HT-29 (cell line): Measurements from ENCODE around the gene AQP5. TPM values are rescaled to one million over a fixed set of nuclear protein-coding genes. Genes with fewer than 3 reads are reported as not detected.
"Not testable (repeated sequence)": the region's sequence is repeated elsewhere in the genome, so short reads cannot be mapped to it uniquely, and the experiment has no call there.

Experiments used
- DNase-seq: peaks from one replicate; pipeline ENCODE4 v3.0.0-alpha.2; 2015; ENCODE audit warnings: low spot score
- total RNA-seq: library from RNA; depleted of rRNA; stranded (reverse); fragments of >200 nt; shearing (Covaris generic); gene quantifications from 2 replicates; pipeline ENCODE4 v1.2.3, GENCODE V29; 2014

AQP5 gene
- total RNA-seq, 1 experiment from 2014 or later = 110 TPM

DNA sequence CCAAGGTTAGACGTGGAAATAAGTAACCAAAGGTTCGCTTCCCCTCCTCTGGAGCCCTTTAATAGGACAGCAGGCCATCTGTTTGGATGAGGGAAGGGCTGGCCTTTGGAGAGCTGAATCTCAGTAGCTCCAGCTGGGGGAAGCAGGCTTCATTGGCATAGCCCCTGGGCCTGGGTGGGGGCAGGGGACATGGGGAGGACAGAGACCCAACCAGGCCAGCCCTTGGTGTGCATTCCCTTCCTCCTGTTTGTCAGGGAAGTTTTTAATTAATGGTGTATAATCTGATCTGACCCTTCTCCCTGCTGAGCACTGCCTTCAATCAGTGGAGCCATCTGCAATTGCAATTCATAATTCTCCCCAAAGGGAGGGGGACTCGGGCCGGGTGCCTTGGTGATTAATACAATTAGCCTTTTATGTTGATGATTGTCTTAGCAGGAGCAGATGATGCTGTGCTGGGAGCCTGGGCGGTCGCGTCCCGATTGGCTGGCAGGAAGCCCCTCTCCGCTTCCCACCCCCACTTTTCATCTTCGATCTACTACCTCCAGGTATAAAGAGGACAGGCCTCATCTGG, 17.4 kb downstream of the AQP5 start:
- DNase-seq = no peak

GRCh38 chr12:49979791-49980190, 18.1 kb downstream of the AQP5 start:
- DNase-seq = no peak

DNA sequence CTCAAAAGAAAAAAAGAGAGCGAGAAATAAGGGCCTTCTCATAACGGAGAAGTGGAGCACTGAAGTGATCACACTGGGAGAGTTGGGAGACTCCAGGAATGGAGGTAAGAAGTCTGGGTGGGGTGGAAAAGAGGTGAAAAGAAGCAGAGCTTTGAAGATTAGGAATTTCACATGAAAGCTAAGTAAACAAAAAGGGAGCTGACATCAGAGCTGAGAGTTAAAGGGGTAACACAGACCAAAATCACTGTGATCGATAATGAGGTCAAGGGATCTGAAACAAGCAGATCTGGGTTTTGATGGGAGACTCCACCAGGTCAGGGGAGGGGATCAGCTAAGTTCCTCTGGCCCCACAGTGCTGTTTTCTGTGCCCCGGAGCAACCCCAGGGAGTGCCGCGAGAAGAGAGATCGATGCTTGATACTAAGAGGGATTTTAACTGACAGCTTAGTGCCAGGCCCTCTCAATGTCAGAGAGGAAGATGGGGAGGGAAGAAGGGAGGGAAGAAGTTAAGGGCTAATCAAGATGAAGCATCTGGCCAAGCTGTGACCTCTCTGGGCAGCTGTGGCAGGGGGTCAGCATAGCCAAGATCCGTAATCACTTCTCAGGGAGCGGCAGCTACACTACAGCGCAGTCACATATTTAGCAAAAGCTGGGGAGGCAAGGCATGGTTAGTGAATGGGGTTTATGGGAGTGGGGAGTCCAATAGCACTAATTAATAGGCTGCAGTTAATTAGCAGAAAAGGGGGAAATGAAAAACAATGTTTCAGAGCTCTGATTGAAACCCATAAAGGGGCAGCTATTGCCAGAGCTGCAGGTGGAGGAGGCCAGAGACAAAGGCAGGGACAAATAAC, 19.1 kb downstream of the AQP5 start:
- no peak for DNase-seq

DNA sequence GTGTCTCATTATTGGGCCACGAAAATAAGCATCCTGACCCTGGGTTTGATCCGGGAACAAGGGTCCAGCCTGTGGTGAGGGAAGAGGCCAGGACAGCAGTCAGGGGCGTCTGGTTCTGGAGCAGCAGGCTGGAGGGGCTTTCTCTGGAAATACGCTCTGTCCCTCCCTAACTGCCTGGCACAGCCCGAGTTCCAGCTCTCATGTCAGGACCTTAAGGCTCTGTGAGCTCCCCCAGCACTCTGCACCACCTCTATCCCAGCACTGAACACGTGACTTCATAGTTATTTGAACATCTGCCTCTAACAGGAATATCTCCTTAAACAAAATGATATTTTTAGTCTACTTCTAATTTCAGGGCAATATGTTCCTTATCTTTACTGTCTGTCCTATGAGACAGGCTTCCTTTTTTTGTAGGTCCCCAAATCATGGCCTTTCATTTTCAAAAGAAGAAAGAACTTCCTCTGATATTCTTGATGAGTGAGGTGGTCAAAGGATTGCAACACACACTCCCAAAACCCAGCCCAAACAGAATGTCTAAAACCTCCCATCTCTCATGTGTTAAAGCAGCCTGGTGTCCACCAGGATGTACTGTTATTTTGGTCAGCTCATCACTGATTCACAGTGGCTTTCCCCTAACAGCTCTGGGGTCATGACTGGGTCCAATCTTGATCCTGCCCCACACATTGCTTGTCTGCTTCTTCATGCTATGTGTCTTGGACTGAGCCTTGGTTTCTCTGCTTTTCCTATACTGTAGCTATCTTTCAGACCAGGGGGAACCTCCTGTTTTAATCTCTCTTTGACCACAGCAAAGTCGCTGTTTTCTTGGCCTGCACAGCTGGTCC, 20.8 kb downstream of the AQP5 start:
- no peak for DNase-seq

GRCh38 chr12:49983892-49984291, 22.2 kb downstream of the AQP5 start:
- no peak for DNase-seq

DNA sequence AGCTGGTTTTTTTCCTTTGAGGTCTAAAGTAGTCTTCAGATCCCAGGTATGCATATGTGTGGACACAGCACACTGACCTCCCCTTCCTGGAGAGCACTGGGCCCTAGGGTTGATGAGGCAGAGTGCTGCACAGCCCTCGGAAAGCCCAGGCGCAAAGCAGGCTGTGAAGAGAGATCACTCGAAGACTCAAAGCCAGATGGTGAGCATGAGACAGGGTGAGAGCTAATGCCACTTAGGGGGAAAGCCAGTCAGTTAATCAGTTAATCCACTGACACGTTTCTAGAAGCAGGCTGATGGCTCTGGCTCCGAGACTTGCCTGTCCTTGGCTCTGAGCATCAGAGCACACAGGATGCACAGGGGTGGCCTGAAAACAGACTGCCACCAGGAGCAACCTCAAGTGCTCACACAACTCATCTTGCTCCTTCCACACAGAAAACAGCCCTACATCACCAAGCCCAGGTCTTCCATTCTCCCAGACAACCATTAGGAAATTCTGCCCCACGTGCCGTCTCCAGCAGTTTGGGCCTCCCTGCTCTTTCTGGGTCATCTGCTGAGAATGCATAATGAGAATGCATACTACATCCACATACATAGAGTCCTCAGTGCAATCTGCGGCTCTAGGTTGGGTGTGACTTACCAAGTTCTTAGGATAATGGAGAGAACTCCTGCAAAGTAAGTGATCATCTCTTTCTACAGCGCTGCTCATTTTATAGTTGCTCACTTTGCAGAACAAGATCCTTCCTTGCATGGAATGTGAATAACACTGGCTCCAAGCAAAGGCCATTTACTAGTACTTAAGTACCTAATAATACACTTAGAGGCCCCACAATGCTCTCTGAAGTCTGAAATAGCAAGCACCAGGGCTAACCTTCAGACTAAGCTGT, 23.0 kb downstream of the AQP5 start:
- no peak for DNase-seq

DNA sequence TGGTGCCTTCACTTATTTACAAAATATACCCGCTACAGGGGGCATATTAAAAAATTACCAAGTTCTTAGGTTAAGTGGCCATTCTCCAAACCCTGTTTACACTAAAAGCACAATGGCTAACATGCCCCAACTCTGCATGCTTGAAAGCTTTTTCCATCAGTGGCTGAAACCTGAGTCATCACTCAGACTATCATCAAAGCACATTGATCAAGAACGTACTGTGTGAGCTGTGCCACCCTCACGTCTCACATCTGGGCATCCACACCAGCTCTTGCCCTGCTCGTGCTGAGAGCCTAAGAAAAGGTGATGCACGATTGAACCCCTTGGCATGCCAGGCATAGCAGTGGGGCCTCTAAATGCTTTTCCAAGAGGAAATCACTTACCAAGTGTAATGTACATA, 24.3 kb downstream of the AQP5 start:
- no peak for DNase-seq

DNA sequence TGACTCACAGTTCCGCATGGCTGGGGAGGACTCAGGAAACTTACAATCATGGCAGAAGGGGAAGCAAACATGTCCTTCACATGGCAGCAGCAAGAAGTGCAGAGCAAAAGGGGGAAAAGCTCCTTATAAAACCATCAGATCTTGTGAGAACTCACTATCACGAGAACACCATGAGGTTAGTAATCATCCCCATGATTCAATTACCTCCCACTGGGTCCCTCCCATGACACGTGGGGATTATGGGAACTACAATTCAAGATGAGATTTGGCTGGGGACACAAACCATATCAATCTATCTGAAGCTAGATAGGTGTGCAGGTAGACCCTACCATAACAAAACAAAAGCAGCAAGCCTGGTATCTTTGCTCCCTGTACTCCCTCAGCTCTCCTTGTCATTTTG, 24.8 kb downstream of the AQP5 start:
- DNase-seq = not testable (repeated sequence)

- DNase-seq = no peak
These were observed 26.1 kb downstream of the AQP5 start for GRCh38 chr12:49987625-49988303.

- DNase-seq = not testable (repeated sequence)
These were observed 27.7 kb downstream of the AQP5 start for GRCh38 chr12:49989400-49989799.

- no peak for DNase-seq
These were observed 28.6 kb downstream of the AQP5 start for GRCh38 chr12:49990273-49990672.

- DNase-seq = no peak
These were observed 36.8 kb downstream of the AQP5 start for GRCh38 chr12:49998453-49998852.

DNA sequence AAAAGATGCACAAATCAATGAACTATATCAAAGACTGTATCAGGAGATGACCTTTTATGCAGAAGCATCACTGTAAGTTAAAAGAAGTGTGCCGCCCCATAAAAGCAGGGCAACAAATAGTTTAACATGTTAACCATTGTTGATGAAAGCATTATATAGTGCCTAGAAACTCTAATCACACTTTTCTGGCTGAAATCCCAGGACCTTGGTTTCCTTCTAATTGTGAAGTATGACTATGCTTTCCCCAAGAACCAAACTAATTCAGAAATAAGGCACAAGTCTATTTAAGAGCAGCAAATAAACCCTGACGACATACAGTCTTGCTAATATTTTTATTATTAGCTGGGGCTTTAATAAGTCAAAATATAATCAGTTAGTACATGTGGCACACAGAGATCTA, 41.9 kb downstream of the AQP5 start:
- DNase-seq = no peak

GRCh38 chr12:50004696-50005095, 43.0 kb downstream of the AQP5 start:
- DNase-seq = no peak

- DNase-seq = no peak
These were observed 43.5 kb downstream of the AQP5 start for GRCh38 chr12:50005175-50005574.

DNA sequence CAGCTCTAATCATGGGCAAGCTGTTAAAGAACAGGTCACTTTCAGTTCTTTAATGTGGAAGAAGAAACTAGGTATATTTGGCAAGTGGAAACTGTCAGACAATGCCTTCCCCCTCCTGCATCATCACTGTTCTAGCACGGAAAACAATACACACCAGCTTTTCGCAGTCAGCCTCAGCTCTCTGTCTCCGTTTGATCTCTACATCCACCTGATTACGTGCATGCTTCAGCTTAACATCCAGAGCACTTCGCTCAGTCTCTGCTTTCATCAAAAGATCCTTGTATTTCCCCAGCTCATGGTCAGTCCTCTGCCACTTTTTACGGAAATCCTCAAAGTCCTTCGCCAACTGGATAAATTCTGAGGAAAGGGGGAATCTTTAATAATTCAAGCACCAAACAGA, 44.6 kb downstream of the AQP5 start:
- no peak for DNase-seq

- DNase-seq = no peak
These were observed 45.2 kb downstream of the AQP5 start for GRCh38 chr12:50006754-50007442.

DNA sequence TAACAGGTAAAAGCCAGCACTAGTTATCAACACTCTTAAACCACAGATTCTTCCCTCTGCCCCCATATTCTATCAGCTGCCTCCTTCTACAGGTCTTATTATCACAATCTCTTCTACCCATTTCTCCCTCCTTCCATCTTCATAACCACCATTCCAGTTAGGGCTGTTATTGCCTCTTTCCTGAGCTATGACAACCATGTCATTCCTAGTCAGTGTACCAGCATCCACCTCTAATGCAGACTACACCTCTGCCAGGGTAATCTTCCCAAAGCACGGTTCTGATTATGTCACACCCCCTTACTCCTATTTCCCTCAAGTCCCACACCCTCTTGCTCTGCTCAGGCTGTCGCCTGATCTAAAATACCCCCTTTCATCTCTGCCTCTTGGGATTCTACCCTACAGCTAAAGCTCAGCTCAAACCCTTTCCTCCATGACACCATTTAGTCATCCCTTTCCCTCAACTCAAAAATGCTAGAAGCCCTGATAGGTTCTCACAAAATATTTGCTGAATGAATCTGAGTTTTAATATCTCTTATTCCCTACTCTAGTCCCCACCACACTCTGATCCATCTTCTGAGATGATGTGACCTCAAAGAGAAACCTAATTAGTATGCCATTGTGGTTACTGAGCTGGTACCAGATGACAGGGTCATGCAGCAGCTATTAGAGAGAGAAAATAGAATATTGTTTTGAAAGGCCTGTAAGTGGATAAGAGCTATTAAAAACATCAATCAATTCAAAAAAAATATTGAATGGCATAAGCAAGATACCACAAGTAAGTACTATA, 51.9 kb downstream of the AQP5 start:
- no peak for DNase-seq

- no peak for DNase-seq
These were observed 52.7 kb downstream of the AQP5 start for GRCh38 chr12:50014342-50014741.
